Measurements from ENCODE around the gene LRRC63.

LRRC63 gene

GRCh38 chr13:46169758-46170157 is 42.0 kb upstream of the LRRC63 start:
- peak overlapping the region; percentile 79 for H3K9ac ChIP-seq
- peak overlapping the region; percentile 89 for H3K27ac ChIP-seq
- peak overlapping the region; percentile 98 for H3K4me2 ChIP-seq
- no peak for TF ChIP-seq Cebpa-rat (IDR thresholded peaks at IDR 0.05)
- H3K4me1 ChIP-seq = peaks cover 100% of the 10 kb centered on the region
- peaks cover 19% of the 10 kb centered on the region; the same call in 1 of the 2 replicates for H3K36me3 ChIP-seq
- H4K20me1 ChIP-seq = peaks cover 43% of the 10 kb centered on the region
- peaks cover 3% of the 10 kb centered on the region; the same call in 1 of the 2 replicates for H3K9me3 ChIP-seq
- H3K4me3 ChIP-seq = peak overlapping the region; percentile 57
- no peaks in the 10 kb centered on the region for H3K27me3 ChIP-seq

DNA sequence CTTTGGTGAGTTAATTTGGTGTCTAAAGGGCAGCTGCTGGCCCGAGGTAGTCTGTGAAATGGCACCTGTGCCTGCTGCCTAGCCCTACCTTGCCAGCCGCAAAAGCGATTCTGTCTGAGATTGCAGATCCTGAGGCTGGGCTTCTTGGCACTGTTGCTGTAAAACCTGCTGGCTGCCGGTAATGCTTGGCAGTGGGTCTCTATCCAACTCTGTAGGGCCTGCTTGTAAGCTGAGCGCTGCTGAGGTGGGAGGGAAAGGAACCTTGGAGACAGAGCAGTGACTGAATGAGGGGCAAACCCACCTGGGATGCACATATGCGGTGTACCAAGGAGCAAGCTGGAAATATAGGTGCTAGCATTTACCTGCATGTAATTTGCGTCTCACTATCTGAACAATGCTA is 41.5 kb upstream of the LRRC63 start:
- H3K27ac ChIP-seq = peak overlapping the region; percentile 89
- no peak for TF ChIP-seq Cebpa-rat (IDR thresholded peaks at IDR 0.05)
- no peaks in the 10 kb centered on the region for H3K27me3 ChIP-seq
- H4K20me1 ChIP-seq = peaks cover 38% of the 10 kb centered on the region
- H3K4me1 ChIP-seq = peaks cover 100% of the 10 kb centered on the region
- H3K36me3 ChIP-seq = peaks cover 14% of the 10 kb centered on the region; the same call in 1 of the 2 replicates
- peak overlapping the region; percentile 79 for H3K9ac ChIP-seq
- peak overlapping the region; percentile 98 for H3K4me2 ChIP-seq
- H3K4me3 ChIP-seq = peak overlapping the region; percentile 57
- no peaks in the 10 kb centered on the region for H3K9me3 ChIP-seq

- TF ChIP-seq Cebpa-rat (IDR thresholded peaks at IDR 0.05) = peak; percentile 83
- H3K9me3 ChIP-seq = no peaks in the 10 kb centered on the region
- peak overlapping the region; percentile 98 for H3K4me2 ChIP-seq
- peaks cover 34% of the 10 kb centered on the region for H4K20me1 ChIP-seq
- H3K9ac ChIP-seq = peak overlapping the region; percentile 79
- peak overlapping the region; percentile 89 for H3K27ac ChIP-seq
- H3K4me3 ChIP-seq = peak overlapping the region; percentile 57
- H3K27me3 ChIP-seq = no peaks in the 10 kb centered on the region
- peaks cover 14% of the 10 kb centered on the region; the same call in 1 of the 2 replicates for H3K36me3 ChIP-seq
- H3K4me1 ChIP-seq = peaks cover 100% of the 10 kb centered on the region
Observed at GRCh38 chr13:46170687-46171086, 41.0 kb upstream of the LRRC63 start.

DNA sequence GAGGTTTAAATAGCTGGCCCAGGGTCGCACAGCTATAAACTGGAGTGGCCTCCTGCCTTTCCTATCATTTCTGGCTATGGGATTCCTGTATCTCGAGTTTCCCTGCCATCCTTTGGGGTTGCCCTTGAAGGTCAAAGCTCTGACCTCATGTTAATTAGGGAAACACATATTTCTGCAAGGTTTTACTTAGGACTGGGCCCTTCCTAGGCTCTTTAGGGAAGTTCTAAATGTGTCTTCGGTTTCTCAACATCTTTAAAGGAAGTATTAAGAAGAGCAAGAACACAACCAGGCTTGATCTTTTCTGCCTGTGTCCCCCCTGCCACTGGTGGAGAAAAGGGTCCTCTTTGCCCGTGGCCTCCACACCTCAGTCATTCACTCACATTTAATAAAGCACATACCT is 40.5 kb upstream of the LRRC63 start:
- peak overlapping the region; percentile 89 for H3K27ac ChIP-seq
- TF ChIP-seq Cebpa-rat (IDR thresholded peaks at IDR 0.05) = no peak
- peak overlapping the region; percentile 98 for H3K4me2 ChIP-seq
- peak overlapping the region; percentile 79 for H3K9ac ChIP-seq
- peaks cover 14% of the 10 kb centered on the region; the same call in 1 of the 2 replicates for H3K36me3 ChIP-seq
- H3K27me3 ChIP-seq = no peaks in the 10 kb centered on the region
- H3K4me1 ChIP-seq = peaks cover 100% of the 10 kb centered on the region
- no peaks in the 10 kb centered on the region for H3K9me3 ChIP-seq
- H4K20me1 ChIP-seq = peaks cover 29% of the 10 kb centered on the region
- H3K4me3 ChIP-seq = peak overlapping the region; percentile 57

DNA sequence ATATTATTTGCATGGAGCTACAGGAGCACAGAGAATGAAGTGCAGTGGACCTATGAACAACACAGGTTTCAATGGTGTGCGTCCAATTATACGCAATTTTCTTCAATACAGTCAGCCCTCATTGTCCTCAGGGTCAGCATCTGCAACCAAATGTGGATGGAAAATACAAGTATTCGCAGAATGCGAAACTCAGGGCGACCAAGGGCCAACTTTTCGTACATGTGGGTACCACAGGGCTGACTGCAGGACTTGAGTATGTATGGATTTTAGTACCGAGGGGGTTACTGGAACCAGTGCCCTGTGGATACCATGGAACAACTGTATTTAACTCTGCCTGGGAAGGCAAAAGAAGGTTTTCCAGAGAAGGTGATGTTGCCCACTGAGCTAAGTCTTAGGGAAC is 40.0 kb upstream of the LRRC63 start:
- Histone ChIP-seq H3K4me2 (peak overlapping the region; percentile 98), H3K9me3 (no peaks in the 10 kb centered on the region), H3K36me3 (peaks cover 14% of the 10 kb centered on the region; the same call in 1 of the 2 replicates), H3K9ac (peak overlapping the region; percentile 79), H3K4me1 (peaks cover 100% of the 10 kb centered on the region), H3K27me3 (no peaks in the 10 kb centered on the region), H4K20me1 (peaks cover 24% of the 10 kb centered on the region), H3K4me3 (peak overlapping the region; percentile 57), H3K27ac (peak overlapping the region; percentile 89)
- TF ChIP-seq Cebpa-rat (IDR thresholded peaks at IDR 0.05) = no peak

- Histone ChIP-seq H3K36me3 (peaks cover 8% of the 10 kb centered on the region; the same call in 1 of the 2 replicates), H3K9ac (peak overlapping the region; percentile 79; the same call in 1 of the 2 replicates), H3K4me3 (peak overlapping the region; percentile 57), H3K9me3 (no peaks in the 10 kb centered on the region), H3K27me3 (no peaks in the 10 kb centered on the region), H3K27ac (peak overlapping the region; percentile 89), H3K4me2 (peak overlapping the region; percentile 98), H3K4me1 (peaks cover 92% of the 10 kb centered on the region), H4K20me1 (peaks cover 16% of the 10 kb centered on the region; the same call in 1 of the 2 replicates)
- TF ChIP-seq Cebpa-rat (IDR thresholded peaks at IDR 0.05) = no peak
Observed at GRCh38 chr13:46172531-46172991, 39.2 kb upstream of the LRRC63 start.

DNA sequence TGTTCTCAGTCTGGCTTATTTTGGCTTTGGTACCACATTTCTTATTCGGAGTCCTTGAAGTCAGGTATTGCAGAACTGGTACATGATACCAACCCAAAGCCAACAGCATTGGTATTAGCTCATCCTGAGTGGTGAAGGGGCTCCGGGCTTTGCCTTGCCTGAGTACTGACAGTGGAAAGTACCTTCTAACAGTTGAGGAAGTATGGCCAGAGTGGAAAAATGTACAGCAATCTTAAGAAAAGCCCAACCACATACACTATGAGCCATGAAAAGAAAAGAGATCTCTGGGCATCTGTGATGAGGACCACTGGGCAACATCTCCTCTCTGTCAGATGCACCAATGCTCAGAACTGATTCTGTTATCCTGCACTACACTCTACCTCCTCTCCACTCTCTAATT is 38.1 kb upstream of the LRRC63 start:
- peaks cover 92% of the 10 kb centered on the region for H3K4me1 ChIP-seq
- H3K9ac ChIP-seq = no peak overlapping the region
- TF ChIP-seq Cebpa-rat (IDR thresholded peaks at IDR 0.05) = no peak
- H3K4me2 ChIP-seq = peak overlapping the region; percentile 98
- peaks cover 8% of the 10 kb centered on the region; the same call in 1 of the 2 replicates for H4K20me1 ChIP-seq
- H3K27me3 ChIP-seq = no peaks in the 10 kb centered on the region
- H3K27ac ChIP-seq = peak overlapping the region; percentile 89
- no peak overlapping the region for H3K4me3 ChIP-seq
- no peaks in the 10 kb centered on the region; the same call in 1 of the 2 replicates for H3K36me3 ChIP-seq
- H3K9me3 ChIP-seq = no peaks in the 10 kb centered on the region

- H3K9ac ChIP-seq = peak overlapping the region; percentile 84
- H3K9me3 ChIP-seq = no peaks in the 10 kb centered on the region
- no peaks in the 10 kb centered on the region for H4K20me1 ChIP-seq
- H3K27ac ChIP-seq = peak overlapping the region; percentile 89
- H3K4me1 ChIP-seq = peaks cover 68% of the 10 kb centered on the region
- no peaks in the 10 kb centered on the region for H3K36me3 ChIP-seq
- TF ChIP-seq Cebpa-rat (IDR thresholded peaks at IDR 0.05) = 0 out of 2 replicates have a peak, but pooled peaks have one; percentile 22
- H3K27me3 ChIP-seq = no peaks in the 10 kb centered on the region
- H3K4me2 ChIP-seq = peak overlapping the region; percentile 98
- peak overlapping the region; percentile 76 for H3K4me3 ChIP-seq
Observed at GRCh38 chr13:46176756-46177155, 35.0 kb upstream of the LRRC63 start.

- Histone ChIP-seq H3K4me3 (peak overlapping the region; percentile 76), H3K27me3 (no peaks in the 10 kb centered on the region), H3K36me3 (no peaks in the 10 kb centered on the region), H3K27ac (peak overlapping the region; percentile 89), H3K4me2 (peak overlapping the region; percentile 98), H3K4me1 (peaks cover 64% of the 10 kb centered on the region), H4K20me1 (no peaks in the 10 kb centered on the region), H3K9me3 (no peaks in the 10 kb centered on the region), H3K9ac (peak overlapping the region; percentile 84)
- 0 out of 2 replicates have a peak, but pooled peaks have one; percentile 42 for TF ChIP-seq Cebpa-rat (IDR thresholded peaks at IDR 0.05)
Observed at GRCh38 chr13:46178143-46178542, 33.6 kb upstream of the LRRC63 start.

DNA sequence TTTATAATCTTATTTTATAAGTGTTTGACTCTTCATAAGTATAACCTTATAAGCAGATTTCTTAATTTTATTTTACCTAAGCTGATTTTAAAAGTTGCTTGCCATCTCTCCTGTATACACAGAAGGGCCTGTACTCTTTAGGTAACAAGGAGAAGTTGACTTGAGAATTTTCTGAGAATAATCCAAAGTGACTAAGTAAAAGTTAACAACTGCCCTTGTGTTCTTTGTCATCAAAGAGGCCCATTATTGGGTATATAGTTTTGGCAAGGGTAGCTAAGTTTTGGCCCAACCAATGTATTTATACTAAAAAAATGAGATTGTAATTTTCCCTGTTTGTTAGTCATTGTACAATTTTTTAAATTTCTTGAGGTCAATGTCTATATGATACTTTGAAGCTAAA is 32.9 kb upstream of the LRRC63 start:
- Histone ChIP-seq H3K4me3 (peak overlapping the region; percentile 76), H3K36me3 (no peaks in the 10 kb centered on the region), H3K27me3 (no peaks in the 10 kb centered on the region), H3K4me2 (peak overlapping the region; percentile 98), H3K4me1 (peaks cover 64% of the 10 kb centered on the region), H3K9ac (peak overlapping the region; percentile 84), H3K27ac (peak overlapping the region; percentile 89), H3K9me3 (no peaks in the 10 kb centered on the region), H4K20me1 (no peaks in the 10 kb centered on the region)
- TF ChIP-seq Cebpa-rat (IDR thresholded peaks at IDR 0.05) = no peak
